ENCODE results near the gene USP3.

- TF ChIP-seq CTCF (IDR thresholded peaks at IDR 0.05 in 4 of 5, conservative IDR thresholded peaks at IDR 0.05 in 1 of 5), result no peak
- TF ChIP-seq POLR2A (IDR thresholded peaks at IDR 0.05), result no peak
Observed at GRCh38 chr15:63523306-63523990, 19.1 kb downstream of the USP3 start.

Measured in gastrocnemius medialis (tissue), 4 donors.